Keratinocyte (primary cell): Measurements from ENCODE around the gene GRK5. TPM values are rescaled to one million over a fixed set of nuclear protein-coding genes. Genes with fewer than 3 reads are reported as not detected.

Source experiments
- DNase-seq: peaks from one replicate; pipeline ENCODE4 v3.0.0-alpha.2; 2011; ENCODE audit warnings: low read depth, missing footprints, low spot score
- FAIRE-seq: peaks from 2 replicates; lab custom pipeline; 2011; peaks lifted over from hg19 to GRCh38; lab: Jason Lieb, UNC
- H2AFZ ChIP-seq: 2 replicates; pipeline ENCODE4 v1.6.0; 2012; ENCODE audit warnings: low read length, control low read depth, inconsistent platforms; ENCODE audit not compliant: control insufficient read depth
- H3K27ac ChIP-seq: 2 replicates; pipeline ENCODE4 v1.5.1; 2011; ENCODE audit warnings: low read length; ENCODE audit not compliant: control insufficient read depth, insufficient read depth
- H3K27me3 ChIP-seq: 3 replicates; pipeline ENCODE4 v1.6.0; 2011; ENCODE audit warnings: low read length; ENCODE audit not compliant: control insufficient read depth, insufficient read depth; ENCODE audit errors: extremely low read depth
- H3K36me3 ChIP-seq, 2 experiments: 2 replicates in 1 of 2; 3 replicates in 1 of 2; pipeline ENCODE4 v1.5.1; 2011; ENCODE audit warnings: low read length in 2 of 2, mild to moderate bottlenecking in 1 of 2; ENCODE audit not compliant: control insufficient read depth in 2 of 2, insufficient read depth in 2 of 2; ENCODE audit errors: extremely low read depth in 1 of 2
- H3K4me1 ChIP-seq: 3 replicates; pipeline ENCODE4 v1.5.1; 2011; ENCODE audit warnings: low read length; ENCODE audit not compliant: control insufficient read depth, insufficient read depth; ENCODE audit errors: extremely low read depth
- H3K4me2 ChIP-seq: 3 replicates; pipeline ENCODE4 v1.6.0; 2011; ENCODE audit warnings: low read depth, low read length; ENCODE audit not compliant: control insufficient read depth, insufficient read depth; ENCODE audit errors: extremely low read depth
- H3K4me3 ChIP-seq, 3 experiments: fragments of 200-600 bp in 1 of 3; sonication (generic) in 1 of 3; 2 replicates in 2 of 3; 3 replicates in 1 of 3; pipeline ENCODE4 v1.5.1; 2011 to 2016; ENCODE audit warnings: low read length in 3 of 3, mild to moderate bottlenecking in 3 of 3, control low read depth in 2 of 3, inconsistent platforms in 1 of 3, low read depth in 1 of 3, mixed read lengths in 1 of 3, mixed run types in 1 of 3, moderate library complexity in 1 of 3; ENCODE audit not compliant: control insufficient read depth in 2 of 3, insufficient read depth in 2 of 3; ENCODE audit errors: extremely low read depth in 1 of 3
- H3K79me2 ChIP-seq: 2 replicates; pipeline ENCODE4 v1.6.0; 2012; ENCODE audit warnings: low read length; ENCODE audit not compliant: control insufficient read depth, insufficient read depth
- H3K9ac ChIP-seq: 3 replicates; pipeline ENCODE4 v1.6.0; 2011; ENCODE audit warnings: low read length; ENCODE audit not compliant: control insufficient read depth, insufficient read depth; ENCODE audit errors: extremely low read depth
- H3K9me1 ChIP-seq: 3 replicates; pipeline ENCODE4 v1.6.0; 2011; ENCODE audit warnings: low read length; ENCODE audit not compliant: control insufficient read depth, insufficient read depth; ENCODE audit errors: extremely low read depth
- H3K9me3 ChIP-seq: 2 replicates; pipeline ENCODE4 v1.5.1; 2012; ENCODE audit warnings: low read depth, low read length; ENCODE audit not compliant: control insufficient read depth
- H4K20me1 ChIP-seq: 3 replicates; pipeline ENCODE4 v1.6.0; 2011; ENCODE audit warnings: low read length; ENCODE audit not compliant: control insufficient read depth, insufficient read depth; ENCODE audit errors: extremely low read depth
- CTCF ChIP-seq, 3 experiments: IDR thresholded peaks in 1 of 3; conservative IDR thresholded peaks in 1 of 3; optimal IDR thresholded peaks in 1 of 3; 2 replicates in 2 of 3; 3 replicates in 1 of 3; pipeline versions ENCODE3 to v1.5.1; 2011; ENCODE audit warnings: low read length in 3 of 3, mild to moderate bottlenecking in 3 of 3, moderate library complexity in 2 of 3, control low read depth in 1 of 3, inconsistent platforms in 1 of 3; ENCODE audit not compliant: insufficient read depth in 2 of 3; ENCODE audit errors: extremely low read depth in 1 of 3
- EZH2 ChIP-seq: IDR thresholded peaks from one replicate; pipeline ENCODE4 v1.6.1; 2012; ENCODE audit warnings: inconsistent platforms, mild to moderate bottlenecking, low read length, moderate library complexity
- dilution Hi-C: fragments of 300-500 bp; cut with MboI; formaldehyde crosslinking; loops from one replicate; pipeline ENCODE4 v1.7.0; 2020; ENCODE audit warnings: low sequenced_read_pairs; ENCODE audit not compliant: extremely low pct_ligation_motif_present
- polyA plus RNA-seq, 5 experiments: library from polyadenylated mRNA; depleted of rRNA in 3 of 5; stranded (reverse) in 3 of 5; stranded (forward) in 1 of 5; unstranded in 1 of 5; fragments of >200 nt; gene quantifications; 1 replicate in 1 of 5; 2 replicates in 3 of 5; 3 replicates in 1 of 5; pipeline versions ENCODE4 v1.2.1 to v1.2.3, GENCODE V29; 2011 to 2012; ENCODE audit warnings: missing spikeins in 2 of 5, low read depth in 1 of 5, low replicate concordance in 1 of 5

GRK5 gene
- polyA plus RNA-seq, 1 donor (not counting 4 experiments of a cell fraction or from before 2014, with no cell fraction given) = 7.6 TPM

GRCh38 chr10:119447421-119447820, 240.1 kb downstream of the GRK5 start:
- no peaks in the 10 kb centered on the region for H4K20me1 ChIP-seq
- no peaks in the 10 kb centered on the region for H3K79me2 ChIP-seq
- no peak overlapping the region for H3K4me3 ChIP-seq
- no peak overlapping the region for H2AFZ ChIP-seq
- no peak overlapping the region for H3K27ac ChIP-seq
- no peaks in the 10 kb centered on the region for H3K9me3 ChIP-seq
- no peak overlapping the region for H3K4me2 ChIP-seq
- no peak overlapping the region for H3K9ac ChIP-seq
- DNase-seq (no peak), FAIRE-seq (no peak)
- TF ChIP-seq EZH2 (no peak), CTCF (optimal IDR thresholded peaks at IDR 0.05 in 1 of 3, IDR thresholded peaks at IDR 0.05 in 1 of 3, conservative IDR thresholded peaks at IDR 0.05 in 1 of 3; ENCODE audit: extremely low read depth in 1 of 3, insufficient read depth in 2 of 3, low read length in 3 of 3) (no peak)
- H3K4me1 ChIP-seq = peaks cover 4% of the 10 kb centered on the region
- dilution Hi-C loops = no loop called here
- no peaks in the 10 kb centered on the region for H3K27me3 ChIP-seq
- no peaks in the 10 kb centered on the region for H3K36me3 ChIP-seq
- no peaks in the 10 kb centered on the region for H3K9me1 ChIP-seq

GRCh38 chr10:119447823-119448546, 240.6 kb downstream of the GRK5 start:
- Histone ChIP-seq H3K27me3 (no peaks in the 10 kb centered on the region), H3K9me1 (no peaks in the 10 kb centered on the region), H3K79me2 (no peaks in the 10 kb centered on the region), H3K4me1 (peaks cover 4% of the 10 kb centered on the region), H3K4me2 (no peak overlapping the region), H3K4me3 (no peak overlapping the region), H3K9me3 (no peaks in the 10 kb centered on the region), H3K36me3 (no peaks in the 10 kb centered on the region), H3K9ac (no peak overlapping the region), H3K27ac (no peak overlapping the region), H2AFZ (no peak overlapping the region), H4K20me1 (no peaks in the 10 kb centered on the region)
- dilution Hi-C loops = no loop called here
- no peak for FAIRE-seq
- TF ChIP-seq CTCF (optimal IDR thresholded peaks at IDR 0.05 in 1 of 3, IDR thresholded peaks at IDR 0.05 in 1 of 3, conservative IDR thresholded peaks at IDR 0.05 in 1 of 3; ENCODE audit: extremely low read depth in 1 of 3, insufficient read depth in 2 of 3, low read length in 3 of 3) (no peak), EZH2 (no peak)
- no peak for DNase-seq
